GM13977 (cell line): ENCODE results near the gene CFAP107.
"Not testable (repeated sequence)": the region's sequence is repeated elsewhere in the genome, so short reads cannot be mapped to it uniquely, and the experiment has no call there.

Source experiments
- DNase-seq: peaks from one replicate; pipeline ENCODE4 v3.0.0; 2012; ENCODE audit warnings: low spot score
- CTCF ChIP-seq: IDR thresholded peaks from 2 replicates; pipeline ENCODE4 v1.5.1; 2012; ENCODE audit warnings: mild to moderate bottlenecking, control low read depth; ENCODE audit not compliant: insufficient read depth; ENCODE audit errors: extremely low read depth, missing control alignments
- in situ Hi-C: fragments of 300-500 bp; cut with MboI; formaldehyde crosslinking; loops from one replicate; pipeline ENCODE4 v1.12.0; 2022; ENCODE audit warnings: low sequenced_read_pairs, low pct_unique_long_range_greater_than_20kb, mixed read lengths, inconsistent platforms; ENCODE audit not compliant: unreplicated experiment

Gene CFAP107

GRCh38 chr1:12709091-12709491, 36.9 kb upstream of the CFAP107 start:
- no peak for DNase-seq
- in situ Hi-C loops = no loop called here
- TF ChIP-seq CTCF = no peak

GRCh38 chr1:12709696-12710095, 36.3 kb upstream of the CFAP107 start:
- DNase-seq = no peak
- TF ChIP-seq CTCF = no peak
- in situ Hi-C loops = no loop called here

- no peak for DNase-seq
- TF ChIP-seq CTCF = no peak
- in situ Hi-C loops = no loop called here
These were observed 34.5 kb upstream of the CFAP107 start for GRCh38 chr1:12711536-12711935.

- DNase-seq = no peak
- TF ChIP-seq CTCF = no peak
- in situ Hi-C loops = no loop called here
These were observed 33.9 kb upstream of the CFAP107 start for GRCh38 chr1:12712076-12712475.

GRCh38 chr1:12712929-12713328, 33.1 kb upstream of the CFAP107 start:
- DNase-seq = no peak
- in situ Hi-C loops = no loop called here
- TF ChIP-seq CTCF = no peak

- DNase-seq, in situ Hi-C loops: not testable (repeated sequence)
These were observed 32.3 kb upstream of the CFAP107 start for GRCh38 chr1:12713651-12714050.

GRCh38 chr1:12714710-12715475, 31.1 kb upstream of the CFAP107 start:
- no peak for DNase-seq
- in situ Hi-C loops = no loop called here
- no peak for TF ChIP-seq CTCF
